Activated CD4-positive, CD25-positive, alpha-beta regulatory T cell (primary cell): ENCODE measurements around the gene TMEM63A.
"Not testable (repeated sequence)": the region's sequence is repeated elsewhere in the genome, so short reads cannot be mapped to it uniquely, and the experiment has no call there.

Experiments used
- DNase-seq, 4 experiments: peaks; one replicate each; lab custom pipeline; 2025; lab: John Stamatoyannopoulos, UW

TMEM63A gene

GRCh38 chr1:225908773-225909172 is 26.6 kb upstream of the TMEM63A start:
- DNase-seq, result no peak

DNA sequence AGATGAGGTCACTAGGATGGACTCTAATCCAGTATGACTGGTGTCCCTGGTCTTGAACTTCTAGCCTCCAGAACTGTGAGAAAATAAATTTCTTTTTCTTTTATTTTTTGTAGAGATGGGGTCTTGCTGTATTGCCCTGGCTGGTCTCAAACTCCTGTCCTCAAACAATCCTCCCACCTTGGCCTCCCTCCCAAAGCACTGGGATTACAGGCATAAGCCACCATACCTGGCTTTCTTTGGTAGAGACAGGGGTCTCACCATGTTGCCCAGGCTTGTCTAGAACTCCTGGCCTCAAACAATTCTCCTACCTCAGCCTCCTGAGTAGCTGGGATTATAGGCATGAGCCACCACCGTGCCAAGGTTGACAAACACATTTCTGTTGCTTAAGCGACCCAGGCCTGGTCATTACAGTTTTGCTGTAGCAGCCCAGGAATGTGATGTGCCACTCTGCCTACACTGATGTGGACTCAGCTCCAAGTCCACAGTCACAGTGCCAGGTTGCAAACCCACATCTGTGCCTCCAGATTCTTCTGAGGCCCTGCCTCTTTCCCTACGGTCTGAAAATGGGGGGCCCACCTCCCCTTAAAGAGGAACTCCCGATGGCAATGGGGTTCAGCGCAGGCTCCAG is 25.9 kb upstream of the TMEM63A start:
- no peak for DNase-seq

DNA sequence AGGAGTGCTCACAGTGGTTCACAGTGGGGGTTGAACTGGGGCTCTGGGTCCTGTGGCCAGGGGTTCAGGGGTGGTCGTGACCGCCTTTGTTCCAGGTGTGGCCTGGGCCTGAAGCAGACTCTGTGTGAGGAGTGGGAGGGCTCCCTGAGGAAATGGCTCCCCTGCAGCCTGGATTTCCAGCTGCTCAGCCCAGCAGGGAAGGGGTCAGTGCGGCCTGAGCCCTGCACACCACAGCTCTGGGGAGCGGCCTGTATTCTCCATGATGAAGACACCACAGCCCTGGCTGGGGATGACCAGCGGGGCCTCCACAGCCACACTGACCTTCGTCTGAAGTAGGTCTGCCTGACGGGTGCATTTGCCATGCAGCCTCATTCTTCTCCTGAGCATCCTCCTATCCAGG is 25.2 kb upstream of the TMEM63A start:
- DNase-seq, result no peak

DNA sequence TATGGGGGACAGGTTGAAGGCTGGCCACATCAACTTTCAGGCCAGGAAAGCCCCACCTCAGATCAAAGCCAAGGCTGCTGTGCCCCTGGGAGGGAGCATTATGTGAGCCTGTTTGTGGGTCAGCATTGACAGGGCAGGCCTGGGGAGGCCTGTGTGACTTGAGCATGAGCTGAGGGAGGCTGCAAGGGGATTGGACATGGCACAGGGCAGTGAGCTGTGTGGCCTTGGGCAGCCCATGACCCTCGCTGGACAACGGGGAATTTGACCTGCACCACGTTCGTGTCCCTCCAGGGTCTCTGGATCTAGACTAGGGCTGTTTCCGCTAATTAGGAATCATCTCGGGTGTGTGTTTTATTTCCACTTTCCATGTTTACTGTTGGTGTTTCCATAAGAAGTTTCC is 24.3 kb upstream of the TMEM63A start:
- DNase-seq, result no peak

DNA sequence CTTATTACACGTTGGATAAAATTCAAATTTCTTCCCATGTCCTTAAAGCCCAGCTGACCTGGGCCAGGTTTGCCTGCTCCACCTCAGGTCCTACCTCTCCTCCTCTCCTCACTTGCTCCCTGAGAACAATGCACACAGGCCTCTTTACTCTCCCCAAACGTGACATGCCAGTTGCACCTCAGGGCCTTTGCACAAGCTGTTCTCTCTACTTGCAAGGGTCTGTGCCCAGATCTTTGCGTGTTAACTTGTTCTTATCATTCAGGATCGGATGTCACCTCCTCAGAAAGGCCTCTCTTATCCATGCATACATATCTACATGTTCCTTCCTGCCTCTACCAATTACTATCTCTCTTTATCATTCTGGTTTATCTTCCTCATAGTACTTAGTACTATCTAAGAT is 21.4 kb upstream of the TMEM63A start:
- no peak for DNase-seq

GRCh38 chr1:225899044-225899925 is 17.1 kb upstream of the TMEM63A start:
- no peak for DNase-seq

DNA sequence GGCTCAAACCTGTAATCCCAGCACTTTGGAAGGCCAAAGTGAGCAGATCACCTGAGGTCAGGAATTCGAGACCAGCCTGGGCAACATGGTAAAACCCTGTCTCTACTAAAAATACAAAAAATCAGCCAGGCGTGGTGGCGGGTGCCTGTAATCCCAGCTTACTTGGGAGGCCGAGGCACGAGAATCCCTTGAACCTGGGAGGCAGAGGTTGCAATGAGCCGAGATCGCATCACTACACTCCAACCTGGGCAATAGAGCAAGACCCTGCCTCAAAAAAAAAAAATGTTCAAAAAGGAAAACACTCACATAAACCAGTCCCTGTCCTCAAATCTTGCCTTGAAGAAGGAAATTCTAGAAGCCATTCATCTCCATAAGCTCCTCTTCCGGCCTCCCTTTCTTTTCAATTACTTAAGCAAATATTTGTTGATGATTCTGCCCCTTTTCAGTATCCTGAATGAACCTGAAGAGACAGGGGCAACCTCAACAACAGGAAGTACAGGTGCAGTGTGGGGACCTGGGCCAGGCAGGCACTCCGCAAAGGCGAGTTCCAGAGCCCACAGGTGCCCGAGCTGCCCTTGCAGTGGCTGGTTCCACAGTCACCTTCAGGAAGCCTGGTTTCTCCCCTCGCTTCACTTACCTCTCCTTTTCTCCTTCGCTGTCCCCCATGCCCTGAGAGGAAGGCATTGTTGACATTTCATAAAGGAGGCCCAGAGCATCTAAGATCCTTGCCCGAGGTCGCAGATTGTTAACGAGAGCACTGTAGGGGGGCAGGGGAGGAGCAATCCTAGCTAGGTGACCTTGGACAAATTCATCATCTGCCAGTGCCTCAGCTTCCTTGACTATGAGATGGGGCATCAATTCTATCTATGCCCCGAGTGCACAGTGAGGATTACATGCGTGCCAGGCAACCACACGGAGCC is 15.7 kb upstream of the TMEM63A start:
- DNase-seq, result peak in 2 of 4 experiments; percentile 14 to 26

DNA sequence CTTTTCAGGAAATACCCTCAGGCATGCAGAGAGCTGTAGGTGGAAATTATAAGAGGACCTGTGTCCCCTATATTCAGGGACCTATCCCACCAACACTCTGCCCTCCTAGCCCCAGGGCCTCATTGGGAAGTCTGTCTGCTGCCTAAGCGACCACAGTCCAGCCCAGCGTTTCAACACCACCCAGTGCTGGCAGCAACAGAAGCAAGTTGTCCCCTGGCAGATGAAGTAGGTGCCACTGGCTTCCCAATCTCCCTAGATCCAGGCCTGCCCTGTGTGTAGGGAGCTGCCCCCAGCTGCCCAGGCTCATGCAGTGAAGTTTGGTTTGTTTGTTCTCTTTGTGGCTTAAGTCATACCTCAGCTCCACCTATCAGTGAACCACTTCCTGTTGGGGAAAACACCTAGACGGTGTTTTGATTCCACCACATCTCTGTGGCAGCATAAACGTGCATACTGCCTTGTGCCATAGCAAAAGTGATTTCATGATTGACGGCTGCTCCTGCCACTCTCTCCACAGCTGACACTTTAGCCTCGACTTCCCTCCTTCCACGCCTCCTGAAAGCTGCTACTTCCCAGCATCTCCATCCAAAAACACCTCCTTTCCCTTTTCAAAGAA is 14.9 kb upstream of the TMEM63A start:
- peak in 3 of 4 experiments; percentile 15 to 54 (median 36) for DNase-seq

DNA sequence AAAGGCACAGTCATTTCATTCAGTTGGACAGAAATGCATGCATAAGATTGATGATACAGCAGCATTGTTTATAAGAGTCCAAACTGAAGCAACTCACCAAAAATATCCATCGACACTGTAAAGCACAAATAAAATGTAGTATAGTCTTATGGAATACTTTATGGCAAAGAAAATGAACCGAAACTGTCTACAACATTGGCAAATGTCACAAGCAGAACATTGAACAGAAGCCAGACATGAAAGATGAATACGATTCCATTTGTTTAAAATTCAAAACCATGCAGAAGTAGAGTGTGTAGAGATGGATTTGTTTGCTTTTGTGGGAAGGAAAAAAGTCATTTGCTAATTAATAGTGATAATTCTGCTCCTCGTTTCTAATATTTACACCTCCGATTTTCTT is 14.3 kb upstream of the TMEM63A start:
- DNase-seq, result no peak

GRCh38 chr1:225892307-225892706 is 10.1 kb upstream of the TMEM63A start:
- DNase-seq, result no peak

- no peak for DNase-seq
Measured at GRCh38 chr1:225891229-225891972, 9.2 kb upstream of the TMEM63A start.

GRCh38 chr1:225890346-225891228 is 8.4 kb upstream of the TMEM63A start:
- DNase-seq, result no peak

- DNase-seq, result no peak
Measured at GRCh38 chr1:225889743-225890142, 7.6 kb upstream of the TMEM63A start.

GRCh38 chr1:225888898-225889601 is 6.9 kb upstream of the TMEM63A start, which contains the start of gene LEFTY1:
LEFTY1 (minus strand) TSS chr1:225889146; CDS start chr1:225889066, 80 bp downstream.
- DNase-seq, result no peak

GRCh38 chr1:225888289-225888897 is 6.2 kb upstream of the TMEM63A start:
- no peak for DNase-seq

DNA sequence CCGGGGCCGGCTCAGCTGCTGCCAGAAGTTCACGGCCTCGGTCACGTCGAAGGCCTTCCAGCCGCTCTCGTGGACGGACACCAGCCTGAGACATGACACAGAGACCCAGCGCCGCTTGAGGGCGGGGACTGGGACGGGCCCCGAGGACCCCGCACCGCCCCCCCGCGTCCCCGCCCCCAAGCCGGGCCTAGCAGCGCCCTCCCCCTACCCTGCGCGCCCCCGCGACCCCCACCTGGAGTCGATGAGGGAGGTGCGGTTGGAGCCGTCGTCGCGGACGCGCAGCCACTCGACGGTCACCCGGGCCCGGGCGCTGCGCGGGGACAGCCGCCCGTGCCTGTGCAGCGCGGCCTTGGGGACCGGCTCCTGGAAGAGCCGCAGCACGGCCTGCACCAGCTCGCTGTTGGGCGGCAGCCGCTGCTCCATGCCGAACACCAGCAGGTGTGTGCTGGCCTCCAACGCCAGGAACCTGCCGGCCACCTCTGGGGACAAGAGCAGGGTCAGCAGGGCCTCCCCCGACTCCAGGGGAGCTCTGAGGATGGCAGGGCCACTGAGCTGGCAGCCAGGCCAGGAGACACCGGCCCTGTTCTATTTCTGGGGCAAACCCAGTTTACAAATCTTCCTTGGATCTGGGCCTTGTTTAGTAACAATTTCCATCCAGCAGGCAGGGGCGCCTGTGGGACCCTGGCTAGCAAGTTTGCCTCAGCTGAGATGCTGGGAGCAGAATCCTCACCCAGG is 5.5 kb upstream of the TMEM63A start:
- DNase-seq, result not testable (repeated sequence)

DNA sequence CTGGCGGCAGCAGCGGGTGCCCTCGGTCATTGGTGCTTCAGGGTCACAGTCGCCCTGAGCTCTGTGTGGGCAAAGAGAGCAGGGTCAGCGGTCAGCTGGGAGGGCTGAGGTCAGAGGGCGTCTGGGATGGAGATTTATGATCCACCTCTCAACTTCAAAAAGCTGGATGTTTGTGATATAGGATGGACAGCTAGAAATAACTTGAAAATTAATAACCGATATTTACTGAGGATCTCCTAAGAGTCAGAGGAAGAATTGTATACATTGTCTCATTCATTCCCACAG is 4.8 kb upstream of the TMEM63A start:
- DNase-seq, result no peak
